Naive thymus-derived CD4-positive, alpha-beta T cell (primary cell): ENCODE measurements around the gene GAS7. TPM values are rescaled to one million over a fixed set of nuclear protein-coding genes. Genes with fewer than 3 reads are reported as not detected.

Experiments
- ATAC-seq: fragments of 150-1000 bp; cut with Tn5 transposase; 2 replicates; pipeline ENCODE4 v1.10.0; 2021; ENCODE audit warnings: mild to moderate bottlenecking, moderate library complexity
- CTCF ChIA-PET: fragments of 350-600 bp; sonication (Branson Sonifier 250); formaldehyde crosslinking; loops from one replicate; lab custom pipeline; 2021; ENCODE audit warnings: antibody characterized with exemption; lab: Charles Lee
- POLR2A ChIA-PET: fragments of 350-600 bp; sonication (Branson Sonifier 250); formaldehyde crosslinking; loops from one replicate; lab custom pipeline; 2021; ENCODE audit warnings: antibody characterized with exemption, inconsistent platforms; lab: Charles Lee
- DNase-seq, 9 donors: peaks; one replicate each; pipeline versions ENCODE4 v3.0.0 to v3.0.0-alpha.2; 2020 to 2022; ENCODE audit warnings: mixed read lengths in 1 of 9
- H3K27ac ChIP-seq: one replicate; pipeline ENCODE4 v1.7.0; 2013; ENCODE audit warnings: mild to moderate bottlenecking, low read depth, low read length, moderate library complexity
- H3K27me3 ChIP-seq, 2 donors: one replicate each; pipeline ENCODE4 v1.7.0; 2013; ENCODE audit warnings: low read length in 2 of 2, mild to moderate bottlenecking in 2 of 2, moderate library complexity in 2 of 2; ENCODE audit not compliant: control insufficient read depth in 2 of 2, insufficient read depth in 2 of 2
- H3K36me3 ChIP-seq, 3 experiments: 1 replicate in 2 of 3; 2 replicates in 1 of 3; pipeline ENCODE4 v1.7.0; 2013; ENCODE audit warnings: low read length in 3 of 3, mild to moderate bottlenecking in 3 of 3, moderate library complexity in 1 of 3; ENCODE audit not compliant: insufficient read depth in 3 of 3, control insufficient read depth in 2 of 3
- H3K4me1 ChIP-seq, 2 donors: one replicate each; pipeline ENCODE4 v1.7.0; 2013; ENCODE audit warnings: low read length in 2 of 2, mild to moderate bottlenecking in 2 of 2, moderate library complexity in 1 of 2; ENCODE audit not compliant: control insufficient read depth in 2 of 2, insufficient read depth in 2 of 2
- H3K4me3 ChIP-seq: 2 replicates; pipeline ENCODE4 v1.7.0; 2013; ENCODE audit warnings: mild to moderate bottlenecking, low read length
- H3K9me3 ChIP-seq, 3 experiments: 1 replicate in 2 of 3; 2 replicates in 1 of 3; pipeline ENCODE4 v1.7.0; 2013; ENCODE audit warnings: low read length in 3 of 3; ENCODE audit not compliant: control insufficient read depth in 2 of 3
- H3K27ac Mint-ChIP-seq, 9 donors: one replicate each; pipeline ENCODE4 v1.8.0; 2020 to 2022; ENCODE audit warnings: mixed read lengths in 9 of 9, mild to moderate bottlenecking in 8 of 9, moderate library complexity in 5 of 9, inconsistent platforms in 2 of 9
- H3K27me3 Mint-ChIP-seq, 5 donors: one replicate each; pipeline ENCODE4 v1.8.0; 2021 to 2022; ENCODE audit warnings: mixed read lengths in 5 of 5, mild to moderate bottlenecking in 1 of 5
- H3K36me3 Mint-ChIP-seq, 5 donors: one replicate each; pipeline ENCODE4 v1.8.0; 2020 to 2022; ENCODE audit warnings: mixed read lengths in 5 of 5, mild to moderate bottlenecking in 3 of 5, inconsistent platforms in 1 of 5
- H3K4me1 Mint-ChIP-seq, 7 donors: one replicate each; pipeline ENCODE4 v1.8.0; 2020 to 2022; ENCODE audit warnings: mixed read lengths in 7 of 7, mild to moderate bottlenecking in 3 of 7, inconsistent platforms in 1 of 7
- H3K4me3 Mint-ChIP-seq, 10 donors: one replicate each; pipeline ENCODE4 v1.8.0; 2020 to 2022; ENCODE audit warnings: mild to moderate bottlenecking in 10 of 10, mixed read lengths in 10 of 10, moderate library complexity in 6 of 10, inconsistent platforms in 2 of 10
- H3K9me3 Mint-ChIP-seq, 11 donors: one replicate each; pipeline ENCODE4 v1.8.0; 2020 to 2022; ENCODE audit warnings: mixed read lengths in 11 of 11, mild to moderate bottlenecking in 4 of 11, inconsistent platforms in 1 of 11, moderate library complexity in 1 of 11
- intact Hi-C, 2 donors: fragments of 100-400 bp; cut with micrococcal nuclease; formaldehyde crosslinking; loops; one replicate each; pipeline ENCODE4 v1.15.1; 2023
- polyA plus RNA-seq, 2 donors: library from polyadenylated mRNA; unstranded; fragments of 300-500 nt; fragmentation: Illumina TruSeq; gene quantifications; one replicate each; pipeline ENCODE4 v1.2.3, GENCODE V29; 2021
- total RNA-seq, 6 experiments: library from RNA in 5 of 6; stranded (reverse) in 5 of 6; gene quantifications; 1 replicate in 5 of 6; 2 replicates in 1 of 6; pipeline ENCODE4 v1.2.3 and lab custom pipeline; 2021 to 2026

Gene GAS7
- total and polyA plus RNA-seq, 7 experiments from 2014 or later = 0.09 to 54.3 (median 3.3) TPM

- Histone ChIP-seq H3K36me3 (no peaks in the 10 kb centered on the region), H3K27ac (no peak overlapping the region), H3K4me3 (no peak overlapping the region), H3K27me3 (no peaks in the 10 kb centered on the region), H3K4me1 (peaks cover 9 to 79% of the 10 kb centered on the region in 2 donors), H3K9me3 (no peaks in the 10 kb centered on the region)
- H3K4me1 Mint-ChIP-seq = peaks cover 9 to 82% (median 48%) of the 10 kb centered on the region in 7 donors
- H3K27ac Mint-ChIP-seq = peak overlapping the region in 5 of 9 donors; percentile 23 to 85 (median 66)
- intact Hi-C loops = no loop called here
- ATAC-seq (no peak), DNase-seq (no peak)
- POLR2A ChIA-PET = no interaction called here
- peak overlapping the region in 4 of 10 donors; percentile 7 to 65 (median 29) for H3K4me3 Mint-ChIP-seq
- CTCF ChIA-PET = no interaction called here
- no peaks in the 10 kb centered on the region for H3K36me3 Mint-ChIP-seq
- peaks cover 0 to 49% (median 10%) of the 10 kb centered on the region in 5 donors for H3K27me3 Mint-ChIP-seq
- H3K9me3 Mint-ChIP-seq = peaks cover 0 to 3% (median 0%) of the 10 kb centered on the region in 11 donors
Observed at GRCh38 chr17:10118788-10119130, 79.6 kb downstream of the GAS7 start.

- Histone ChIP-seq H3K9me3 (no peaks in the 10 kb centered on the region), H3K4me3 (no peak overlapping the region), H3K27me3 (no peaks in the 10 kb centered on the region), H3K4me1 (peaks cover 9 to 90% of the 10 kb centered on the region in 2 donors), H3K36me3 (no peaks in the 10 kb centered on the region), H3K27ac (no peak overlapping the region)
- peaks cover 0 to 3% (median 0%) of the 10 kb centered on the region in 11 donors for H3K9me3 Mint-ChIP-seq
- peak overlapping the region in 1 of 10 donors; percentile 3 for H3K4me3 Mint-ChIP-seq
- ChIA-PET CTCF (no interaction called here), POLR2A (no interaction called here)
- H3K27me3 Mint-ChIP-seq = peaks cover 0 to 42% (median 10%) of the 10 kb centered on the region in 5 donors
- ATAC-seq = peak; percentile 23
- intact Hi-C loops = no loop called here
- no peak for DNase-seq
- no peaks in the 10 kb centered on the region for H3K36me3 Mint-ChIP-seq
- H3K4me1 Mint-ChIP-seq = peaks cover 9 to 92% (median 48%) of the 10 kb centered on the region in 7 donors
- H3K27ac Mint-ChIP-seq = peak overlapping the region in 1 of 9 donors; percentile 39
Observed at GRCh38 chr17:10117581-10118001, 80.8 kb downstream of the GAS7 start.

DNA sequence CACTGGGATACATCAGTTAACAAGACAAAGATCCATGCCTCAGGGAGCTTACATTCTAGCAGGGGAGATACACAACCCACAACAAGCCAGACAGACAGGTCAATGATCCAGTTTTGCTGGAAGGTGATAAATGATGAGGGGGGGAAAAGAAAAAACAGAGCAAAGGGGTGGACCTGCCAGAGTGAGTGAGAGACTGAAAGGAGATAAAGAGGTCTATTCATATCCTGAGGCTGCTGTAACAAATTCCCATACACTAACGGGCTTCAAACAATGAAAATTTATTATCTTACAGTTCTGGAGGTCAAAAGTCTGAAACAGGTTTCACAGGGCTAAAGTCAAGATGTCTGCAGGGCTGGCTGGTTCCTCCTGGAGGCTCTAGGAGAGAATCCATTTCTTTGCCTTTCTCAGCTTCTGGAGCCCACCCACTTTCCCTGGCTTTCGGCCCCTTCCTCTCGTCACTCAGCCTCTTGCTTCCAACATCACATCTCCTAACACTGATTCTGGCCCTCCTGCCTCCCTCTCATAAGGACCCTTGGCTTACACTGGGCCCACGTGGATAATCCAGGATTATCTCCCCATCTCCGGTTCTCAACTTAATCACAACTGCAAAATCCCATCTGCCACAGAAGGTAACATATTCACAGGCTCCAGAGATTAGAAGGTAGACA, 81.5 kb downstream of the GAS7 start:
- intact Hi-C loops = no loop called here
- no peaks in the 10 kb centered on the region for H3K27me3 ChIP-seq
- H3K9me3 Mint-ChIP-seq = peaks cover 0 to 3% (median 0%) of the 10 kb centered on the region in 11 donors

GRCh38 chr17:10116267-10116666, 82.1 kb downstream of the GAS7 start:
- no peak for ATAC-seq
- H3K9me3 ChIP-seq = no peaks in the 10 kb centered on the region
- Mint-ChIP-seq H3K4me1 (peaks cover 9 to 86% (median 38%) of the 10 kb centered on the region in 7 donors), H3K36me3 (no peaks in the 10 kb centered on the region), H3K27ac (peak overlapping the region in 1 of 9 donors; percentile 48), H3K4me3 (peak overlapping the region in 1 of 10 donors; percentile 21), H3K9me3 (peaks cover 0 to 3% (median 0%) of the 10 kb centered on the region in 11 donors), H3K27me3 (peaks cover 0 to 38% (median 4%) of the 10 kb centered on the region in 5 donors)
- intact Hi-C loops = no loop called here
- CTCF ChIA-PET = no interaction called here
- H3K27me3 ChIP-seq = no peaks in the 10 kb centered on the region
- no peak for DNase-seq
- POLR2A ChIA-PET = no interaction called here
- H3K4me3 ChIP-seq = no peak overlapping the region
- no peaks in the 10 kb centered on the region for H3K36me3 ChIP-seq
- H3K27ac ChIP-seq = no peak overlapping the region
- peaks cover 9 to 80% of the 10 kb centered on the region in 2 donors for H3K4me1 ChIP-seq

More for the DNA sequence above, 81.5 kb downstream of the GAS7 start:
- DNase-seq = no peak
- peaks cover 9 to 92% (median 44%) of the 10 kb centered on the region in 7 donors for H3K4me1 Mint-ChIP-seq
- Histone ChIP-seq H3K9me3 (no peaks in the 10 kb centered on the region), H3K4me1 (peaks cover 9 to 85% of the 10 kb centered on the region in 2 donors), H3K4me3 (no peak overlapping the region), H3K36me3 (no peaks in the 10 kb centered on the region), H3K27ac (no peak overlapping the region)
- no peaks in the 10 kb centered on the region for H3K36me3 Mint-ChIP-seq
- H3K4me3 Mint-ChIP-seq = peak overlapping the region in 1 of 10 donors; percentile 3
- H3K27ac Mint-ChIP-seq = peak overlapping the region in 2 of 9 donors; percentile 1 to 48
- ChIA-PET POLR2A (no interaction called here), CTCF (no interaction called here)
- no peak for ATAC-seq
- H3K27me3 Mint-ChIP-seq = peaks cover 0 to 42% (median 5%) of the 10 kb centered on the region in 5 donors

DNA sequence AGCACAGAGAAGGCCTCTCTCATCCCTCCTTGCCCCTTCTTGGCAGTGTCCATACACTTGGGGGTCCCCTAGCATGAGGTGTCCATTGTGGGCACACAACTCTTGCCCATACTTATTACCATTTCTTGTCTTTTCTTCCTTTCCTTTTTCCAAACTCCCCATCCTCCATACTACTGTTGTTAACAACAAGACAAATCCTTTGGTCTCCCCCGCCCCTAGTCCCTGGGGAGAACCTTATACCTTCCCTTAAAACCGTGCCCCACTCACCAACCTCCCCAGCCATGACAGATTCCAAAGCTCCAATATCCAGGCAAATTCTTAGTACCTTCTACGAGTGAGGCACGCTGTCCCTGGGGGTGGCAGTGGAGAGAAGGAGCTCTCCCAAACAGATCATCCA, 82.9 kb downstream of the GAS7 start:
- Histone ChIP-seq H3K36me3 (no peaks in the 10 kb centered on the region), H3K4me1 (peaks cover 9 to 73% of the 10 kb centered on the region in 2 donors), H3K27me3 (no peaks in the 10 kb centered on the region), H3K27ac (peak overlapping the region; percentile 38), H3K4me3 (no peak overlapping the region), H3K9me3 (no peaks in the 10 kb centered on the region)
- DNase-seq (no peak), ATAC-seq (no peak)
- Mint-ChIP-seq H3K27ac (peak overlapping the region in 7 of 9 donors; percentile 3 to 87 (median 56)), H3K9me3 (peaks cover 0 to 3% (median 0%) of the 10 kb centered on the region in 11 donors), H3K36me3 (no peaks in the 10 kb centered on the region), H3K4me1 (peaks cover 9 to 80% (median 34%) of the 10 kb centered on the region in 7 donors), H3K4me3 (peak overlapping the region in 8 of 10 donors; percentile 3 to 75 (median 65)), H3K27me3 (peaks cover 0 to 38% (median 4%) of the 10 kb centered on the region in 5 donors)
- ChIA-PET CTCF (no interaction called here), POLR2A (no interaction called here)
- intact Hi-C loops = no loop called here

DNA sequence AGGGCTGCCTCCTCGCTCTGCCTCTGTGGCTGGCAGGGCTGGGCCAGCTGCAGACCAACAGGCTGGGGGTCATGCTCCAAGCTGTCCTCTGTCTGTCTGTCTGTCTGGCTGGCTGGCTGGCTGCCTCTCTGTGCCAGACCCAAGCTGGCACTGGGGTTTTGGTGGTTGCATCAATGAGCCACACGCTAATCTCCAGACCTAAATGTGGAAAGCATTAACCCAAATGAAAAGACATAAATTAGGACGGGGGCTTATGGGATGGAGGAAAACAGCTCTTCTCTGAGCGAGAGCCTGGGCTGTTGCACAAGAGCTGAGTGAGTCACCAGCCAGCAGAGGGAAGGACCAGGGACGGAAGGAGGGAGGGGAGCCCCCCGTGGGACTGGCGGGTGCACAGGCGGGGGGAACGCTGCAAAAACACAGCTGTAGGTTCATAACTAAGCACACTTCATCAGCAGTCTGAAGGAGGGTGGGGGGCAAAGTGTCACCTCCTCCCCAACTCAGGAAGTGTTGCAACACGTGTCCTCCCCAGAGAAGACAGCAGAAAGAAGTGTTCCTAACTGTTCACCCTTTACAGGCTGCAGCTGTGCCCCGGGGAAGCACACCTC, 83.4 kb downstream of the GAS7 start:
- Mint-ChIP-seq H3K36me3 (no peaks in the 10 kb centered on the region), H3K9me3 (peaks cover 0 to 3% (median 0%) of the 10 kb centered on the region in 11 donors), H3K27ac (peak overlapping the region; percentile 32 to 87 (median 74)), H3K27me3 (peaks cover 0 to 33% (median 4%) of the 10 kb centered on the region in 5 donors), H3K4me1 (peaks cover 9 to 75% (median 30%) of the 10 kb centered on the region in 7 donors), H3K4me3 (peak overlapping the region; percentile 3 to 75 (median 65))
- POLR2A ChIA-PET = no interaction called here
- H3K9me3 ChIP-seq = no peaks in the 10 kb centered on the region
- CTCF ChIA-PET = no interaction called here
- ATAC-seq = peak; percentile 78
- H3K27ac ChIP-seq = peak overlapping the region; percentile 38
- H3K27me3 ChIP-seq = no peaks in the 10 kb centered on the region
- no peaks in the 10 kb centered on the region for H3K36me3 ChIP-seq
- H3K4me1 ChIP-seq = peaks cover 9 to 68% of the 10 kb centered on the region in 2 donors
- peak overlapping the region; percentile 29 for H3K4me3 ChIP-seq
- peak in 6 of 9 donors; percentile 7 to 47 (median 26) for DNase-seq
- intact Hi-C loops = no loop called here
